Vagina (tissue), 2 donors: ENCODE data around the gene METTL23.

Experiments used
- CTCF ChIP-seq, 3 experiments: fragments of 450-650 bp in 2 of 3; fragments of 200-600 bp in 1 of 3; sonication (generic) in 1 of 3; IDR thresholded peaks; one replicate each; pipeline ENCODE4 v1.5.1; 2017 to 2019; ENCODE audit warnings: antibody characterized with exemption in 3 of 3, mild to moderate bottlenecking in 2 of 3, moderate library complexity in 2 of 3
- POLR2AphosphoS5 ChIP-seq, 2 donors: sonication (generic); formaldehyde crosslinking; IDR thresholded peaks; one replicate each; pipeline ENCODE4 v1.9.0; 2017; ENCODE audit warnings: antibody characterized with exemption in 2 of 2, mild to moderate bottlenecking in 2 of 2, low read depth in 1 of 2; ENCODE audit not compliant: insufficient read depth in 1 of 2

- TF ChIP-seq CTCF (IDR thresholded peaks at IDR 0.05) (no peak), POLR2AphosphoS5 (IDR thresholded peaks at IDR 0.05; ENCODE audit: insufficient read depth in 1 of 2, low read depth in 1 of 2) (no peak)
Measured at GRCh38 chr17:76700270-76700616, 26.4 kb upstream of the METTL23 start.
